HPDE6-E6E7 (cell line): ENCODE measurements around the gene BORA.
"Not testable (repeated sequence)": the region's sequence is repeated elsewhere in the genome, so short reads cannot be mapped to it uniquely, and the experiment has no call there.

Experiments
- DNase-seq: peaks from one replicate; pipeline ENCODE4 v3.0.0; 2011; ENCODE audit warnings: missing footprints; ENCODE audit errors: extremely low spot score

Gene BORA

GRCh38 chr13:72727417-72728289, at the start of gene BORA, which contains the start of gene MZT1:
BORA (plus strand) TSS chr13:72727923; CDS start chr13:72728941, 1,018 bp downstream.
MZT1 (minus strand) TSS chr13:72727629; CDS start chr13:72727602, 27 bp downstream.
- peak; percentile 93 for DNase-seq

DNA sequence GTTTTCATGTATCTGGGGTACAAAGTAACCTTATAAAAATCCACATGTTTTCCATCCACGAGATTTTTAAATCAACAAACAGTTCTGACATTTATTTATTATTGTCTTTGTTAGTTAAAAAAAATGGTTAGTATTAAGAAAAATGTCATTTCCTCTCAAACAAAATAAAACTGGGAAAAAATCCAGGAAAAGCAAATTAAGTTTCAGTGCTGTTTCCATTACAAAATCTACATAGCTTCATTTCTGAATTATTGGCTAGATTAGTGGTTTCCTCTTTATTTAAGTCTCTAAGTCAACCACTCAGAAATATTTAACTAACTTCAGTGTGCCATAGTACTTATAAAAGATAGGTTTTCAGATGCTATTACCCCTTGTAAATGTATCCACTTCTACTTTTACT, 49.4 kb upstream of the BORA start:
- no peak for DNase-seq

DNA sequence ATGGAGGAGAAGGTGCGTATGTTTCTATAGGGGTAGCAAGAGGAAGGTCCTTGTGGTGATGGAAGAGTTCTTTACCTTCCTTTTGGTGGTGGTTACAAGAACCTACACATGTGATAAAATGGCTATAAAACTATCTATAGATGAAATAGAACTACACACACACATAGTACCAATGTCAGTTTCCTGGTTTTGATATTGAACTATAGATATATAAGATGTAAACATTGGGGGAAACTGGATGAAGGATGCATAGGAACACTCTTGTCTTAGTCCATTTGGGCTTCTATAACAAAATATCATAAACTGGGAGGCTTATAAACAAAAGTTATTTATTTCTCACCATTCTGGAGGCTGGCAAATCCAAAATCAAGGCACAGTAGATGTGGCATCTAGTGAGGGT, 47.4 kb upstream of the BORA start:
- DNase-seq, result no peak

- no peak for DNase-seq
Observed at GRCh38 chr13:72686766-72687165, 41.0 kb upstream of the BORA start.

GRCh38 chr13:72689181-72689696, 38.5 kb upstream of the BORA start:
- no peak for DNase-seq

DNA sequence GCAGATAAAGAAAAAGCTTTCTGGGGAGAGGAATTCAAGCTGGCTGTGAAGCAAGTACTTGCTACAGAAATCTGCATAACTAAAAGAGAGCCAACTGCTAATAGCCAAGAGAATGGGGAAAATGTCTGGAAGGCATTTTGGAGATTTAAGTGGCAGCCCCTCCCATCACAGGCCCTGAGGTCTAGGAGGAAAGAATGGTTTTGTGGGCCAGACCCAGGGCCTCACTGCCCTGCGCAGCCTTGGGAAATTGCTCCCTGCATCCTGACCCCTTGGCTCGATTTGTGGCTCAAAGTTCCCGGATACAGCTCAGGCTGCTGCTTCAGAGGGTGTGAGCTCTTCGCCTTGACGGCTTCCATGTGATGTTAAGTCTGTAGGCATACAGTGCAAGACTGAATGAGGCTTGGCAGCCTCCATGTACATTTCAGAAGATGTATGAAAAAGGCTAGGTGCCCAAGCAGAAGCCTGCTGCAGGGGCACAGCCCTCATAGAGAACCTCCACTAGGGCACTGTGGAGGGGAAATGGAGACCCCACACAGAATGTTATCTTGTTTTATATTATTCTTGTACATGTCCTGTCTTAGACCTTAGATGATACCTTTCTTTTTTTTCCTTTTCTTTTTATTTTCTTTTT, 34.7 kb upstream of the BORA start:
- no peak for DNase-seq

- DNase-seq, result no peak
Observed at GRCh38 chr13:72693832-72694231, 33.9 kb upstream of the BORA start.

- no peak for DNase-seq
Observed at GRCh38 chr13:72694314-72694713, 33.4 kb upstream of the BORA start.

- no peak for DNase-seq
Observed at GRCh38 chr13:72696579-72696978, 31.1 kb upstream of the BORA start.

DNA sequence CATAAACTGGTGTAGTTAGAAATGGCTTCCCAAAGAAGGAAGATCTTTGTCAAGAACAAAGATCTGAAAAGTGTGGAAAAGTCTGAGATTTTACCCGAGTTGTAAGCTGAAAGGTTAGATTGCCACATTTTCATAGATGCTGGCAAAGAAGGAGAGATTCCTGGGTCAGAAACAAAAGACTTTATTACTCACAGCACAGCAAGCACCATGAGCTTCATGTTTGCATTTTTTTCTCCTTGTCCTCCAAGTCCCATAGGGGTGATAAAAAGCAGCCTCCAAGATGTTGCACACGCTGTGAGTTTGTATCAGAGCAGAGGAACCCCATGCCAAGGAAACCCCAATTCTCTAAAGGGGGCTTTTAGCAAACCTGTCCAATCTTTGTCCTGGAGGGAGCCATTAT, 29.6 kb upstream of the BORA start:
- no peak for DNase-seq

- no peak for DNase-seq
Observed at GRCh38 chr13:72700509-72700908, 27.2 kb upstream of the BORA start.

- no peak for DNase-seq
Observed at GRCh38 chr13:72716776-72717175, 10.9 kb upstream of the BORA start.

DNA sequence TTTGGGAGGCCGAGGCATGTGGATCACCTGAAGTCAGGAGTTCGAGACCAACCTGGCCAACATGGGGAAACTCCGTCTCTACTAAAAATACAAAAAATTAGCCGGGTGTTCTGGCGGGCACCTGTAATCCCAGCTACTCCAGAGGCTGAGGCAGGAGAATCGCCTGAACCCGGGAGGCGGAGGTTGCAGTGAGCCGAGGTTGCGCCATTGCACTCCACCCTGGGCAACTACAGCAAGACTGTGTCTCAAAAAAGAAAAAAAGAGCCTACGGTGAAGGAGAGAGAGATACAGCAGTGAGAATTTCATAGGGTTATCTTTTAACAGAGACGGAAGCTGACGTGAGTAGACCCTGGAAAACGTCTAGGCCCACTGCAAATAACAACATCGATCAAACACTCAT, 1.5 kb upstream of the BORA start:
- DNase-seq, result not testable (repeated sequence)

GRCh38 chr13:72726726-72727416, 852 bp upstream of the BORA start:
- DNase-seq, result peak; percentile 22

GRCh38 chr13:72728290-72728605, 525 bp downstream of the BORA start:
- DNase-seq, result no peak

- DNase-seq, result no peak
Observed at GRCh38 chr13:72737033-72737432, 9.3 kb downstream of the BORA start.

DNA sequence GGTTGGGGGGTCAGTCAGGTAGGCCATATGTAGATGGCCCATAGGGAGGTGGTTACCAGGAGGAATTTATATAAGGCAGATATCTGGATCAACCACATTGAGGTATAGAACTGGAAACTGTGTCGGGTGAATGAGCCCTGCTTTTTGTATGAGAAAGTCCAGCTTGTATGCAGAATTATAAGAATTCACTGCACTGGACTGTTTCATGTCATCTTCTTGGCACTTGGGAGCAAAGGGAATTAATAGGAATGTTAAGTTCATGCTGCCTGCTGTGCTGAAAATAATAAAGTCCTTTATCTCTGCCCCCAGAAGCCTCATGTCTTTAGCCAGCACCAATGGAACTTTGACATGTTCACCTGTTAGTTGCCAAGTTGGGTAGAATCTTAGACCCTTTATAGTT, 12.3 kb downstream of the BORA start:
- DNase-seq, result no peak

DNA sequence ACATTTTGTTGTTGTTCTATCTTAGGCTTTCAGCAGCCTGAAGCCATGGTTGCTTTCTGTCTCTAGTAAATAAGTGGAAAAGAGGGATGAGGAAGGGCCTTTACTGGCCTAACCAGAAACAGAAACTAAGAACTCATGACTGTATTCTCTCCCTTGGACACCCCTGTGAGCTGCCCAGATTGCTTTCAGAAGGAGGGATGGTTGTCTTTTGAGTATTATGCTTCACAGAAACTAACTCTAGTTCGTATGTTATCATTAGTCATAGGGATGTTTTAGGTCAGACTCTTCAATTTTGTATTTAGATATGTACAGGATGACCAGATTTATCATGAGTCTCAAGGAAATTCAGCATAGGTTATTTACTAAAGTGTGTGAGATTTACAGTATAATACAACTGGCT, 17.5 kb downstream of the BORA start:
- no peak for DNase-seq

DNA sequence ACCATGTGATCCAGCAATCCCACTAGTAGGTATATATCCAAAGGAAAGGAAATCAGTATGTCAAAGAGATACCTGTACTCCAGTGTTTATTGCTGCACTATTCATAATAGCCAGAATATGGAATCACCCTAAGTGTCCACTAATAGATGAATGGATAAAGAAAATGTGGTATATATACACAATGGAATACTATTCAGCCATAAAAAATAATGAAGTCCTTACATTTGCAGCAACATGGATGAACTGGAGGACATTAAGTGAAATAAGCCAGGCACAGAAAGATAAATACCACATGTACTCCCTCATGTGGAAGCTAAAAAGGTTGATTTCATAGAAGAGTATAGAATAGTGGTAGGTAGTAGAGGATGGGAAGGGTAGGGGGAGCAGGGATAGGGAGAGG, 23.5 kb downstream of the BORA start:
- DNase-seq, result no peak

- no peak for DNase-seq
Observed at GRCh38 chr13:72754111-72754510, 26.4 kb downstream of the BORA start.

DNA sequence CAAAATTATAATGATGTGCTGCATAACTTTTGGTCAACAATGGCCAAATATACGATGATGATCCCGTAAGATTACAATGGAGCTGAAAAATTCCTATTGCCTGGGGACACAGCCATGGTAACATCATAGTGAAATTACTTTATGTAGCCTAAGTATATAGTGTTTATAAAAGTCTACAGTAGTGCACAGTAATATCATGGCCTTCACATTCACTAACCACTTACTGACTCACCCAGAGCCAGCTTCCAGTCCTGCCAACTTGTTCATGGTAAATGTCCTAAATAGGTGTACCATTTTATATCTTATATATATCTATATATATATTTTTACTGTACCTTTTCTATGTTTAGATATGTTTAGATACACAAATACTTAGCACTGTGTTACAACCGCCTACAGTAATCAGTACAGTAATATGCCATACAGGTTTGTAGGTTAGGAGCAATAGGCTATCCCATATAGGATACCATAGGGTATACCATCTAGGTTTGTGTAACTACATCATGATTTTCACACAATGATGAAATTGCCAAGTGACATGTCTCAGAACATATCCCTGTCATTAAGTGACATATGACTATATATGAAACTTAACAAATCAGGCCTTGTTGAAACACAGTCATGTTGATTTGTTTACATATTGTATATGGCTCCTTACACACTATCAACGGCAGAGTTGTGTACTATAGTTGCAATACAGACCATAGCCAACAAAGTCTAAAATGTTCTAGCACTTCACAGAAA, 30.2 kb downstream of the BORA start:
- no peak for DNase-seq

DNA sequence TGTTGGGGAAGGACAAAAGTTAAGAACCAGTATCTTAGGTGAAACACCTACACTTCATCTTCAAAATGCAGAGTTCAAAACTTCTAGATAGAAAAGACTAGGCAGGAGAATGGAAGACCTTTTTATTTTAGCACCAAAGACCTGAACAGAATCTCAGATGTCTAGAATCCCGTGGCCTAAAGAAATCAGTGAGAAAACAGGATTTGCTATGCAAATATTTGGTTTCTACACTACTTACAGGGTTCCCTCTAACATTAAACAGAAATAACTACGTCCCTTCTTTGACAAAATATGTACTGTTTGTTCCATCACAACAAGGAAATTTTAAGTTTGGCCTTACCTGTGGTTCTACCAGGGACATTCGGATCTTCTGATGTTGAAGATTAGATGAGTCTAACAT, 32.5 kb downstream of the BORA start:
- DNase-seq, result no peak
